ENCODE measurements around the gene DGKH. TPM values are rescaled to one million over a fixed set of nuclear protein-coding genes. Genes with fewer than 3 reads are reported as not detected.

DGKH gene
- total RNA-seq, 1 donor from 2014 or later, result 45.1 TPM

- TF ChIP-seq CTCF (IDR thresholded peaks at IDR 0.05; ENCODE audit: unreplicated experiment), result no peak
- peak overlapping the region; percentile 91 for H3K4me3 Mint-ChIP-seq (ENCODE audit: unreplicated experiment)
- peak overlapping the region; percentile 25 for H3K27ac Mint-ChIP-seq (ENCODE audit: unreplicated experiment)
Observed at GRCh38 chr13:42270160-42270856, 221.9 kb downstream of the DGKH start.

GRCh38 chr13:42270857-42271215 lies 222.4 kb downstream of the DGKH start:
- no peak for DNase-seq (ENCODE audit: low spot score)
- Mint-ChIP-seq H3K27ac (ENCODE audit: unreplicated experiment) (peak overlapping the region; percentile 25), H3K36me3 (ENCODE audit: low read depth, unreplicated experiment) (peaks cover 11% of the 10 kb centered on the region), H3K27me3 (ENCODE audit: unreplicated experiment) (peaks cover 3% of the 10 kb centered on the region), H3K4me1 (ENCODE audit: unreplicated experiment) (peaks cover 33% of the 10 kb centered on the region), H3K4me3 (ENCODE audit: unreplicated experiment) (peak overlapping the region; percentile 91), H3K9me3 (ENCODE audit: unreplicated experiment) (no peaks in the 10 kb centered on the region)
- TF ChIP-seq CTCF (IDR thresholded peaks at IDR 0.05; ENCODE audit: unreplicated experiment), result no peak

More at GRCh38 chr13:42270160-42270856, 221.9 kb downstream of the DGKH start:
- Mint-ChIP-seq H3K4me1 (ENCODE audit: unreplicated experiment) (peaks cover 30% of the 10 kb centered on the region), H3K36me3 (ENCODE audit: low read depth, unreplicated experiment) (peaks cover 11% of the 10 kb centered on the region), H3K27me3 (ENCODE audit: unreplicated experiment) (peaks cover 3% of the 10 kb centered on the region), H3K9me3 (ENCODE audit: unreplicated experiment) (no peaks in the 10 kb centered on the region)
- no peak for DNase-seq (ENCODE audit: low spot score)

GRCh38 chr13:42271337-42272114 lies 223.1 kb downstream of the DGKH start:
- DNase-seq (ENCODE audit: low spot score), result peak; percentile 89
- H3K4me3 Mint-ChIP-seq (ENCODE audit: unreplicated experiment), result peak overlapping the region; percentile 91
- peaks cover 3% of the 10 kb centered on the region for H3K27me3 Mint-ChIP-seq (ENCODE audit: unreplicated experiment)
- TF ChIP-seq CTCF (IDR thresholded peaks at IDR 0.05; ENCODE audit: unreplicated experiment), result no peak
- H3K9me3 Mint-ChIP-seq (ENCODE audit: unreplicated experiment), result no peaks in the 10 kb centered on the region
- peak overlapping the region; percentile 93 for H3K27ac Mint-ChIP-seq (ENCODE audit: unreplicated experiment)
- H3K36me3 Mint-ChIP-seq (ENCODE audit: low read depth, unreplicated experiment), result peaks cover 11% of the 10 kb centered on the region
- H3K4me1 Mint-ChIP-seq (ENCODE audit: unreplicated experiment), result peaks cover 31% of the 10 kb centered on the region

GRCh38 chr13:42272115-42272803 lies 223.8 kb downstream of the DGKH start, which contains the start of gene AKAP11:
AKAP11 (plus strand) TSS chr13:42272152; CDS start chr13:42286349, 14,197 bp downstream.
- Mint-ChIP-seq H3K4me3 (ENCODE audit: unreplicated experiment) (peak within 1 kb of the TSS; percentile 98), H3K27me3 (ENCODE audit: unreplicated experiment) (peaks cover 3% of the 10 kb centered on the region), H3K9me3 (ENCODE audit: unreplicated experiment) (no peaks in the 10 kb centered on the region), H3K4me1 (ENCODE audit: unreplicated experiment) (peaks cover 25% of the 10 kb centered on the region), H3K27ac (ENCODE audit: unreplicated experiment) (peak within 1 kb of the TSS; percentile 93), H3K36me3 (ENCODE audit: low read depth, unreplicated experiment) (peaks cover 11% of the 10 kb centered on the region)
- TF ChIP-seq CTCF (IDR thresholded peaks at IDR 0.05; ENCODE audit: unreplicated experiment), result no peak
- DNase-seq (ENCODE audit: low spot score), result peak; percentile 61

Measured in endothelial cell (in vitro differentiated cells).